ENCODE results near the gene VSTM2B.

Gene VSTM2B

DNA sequence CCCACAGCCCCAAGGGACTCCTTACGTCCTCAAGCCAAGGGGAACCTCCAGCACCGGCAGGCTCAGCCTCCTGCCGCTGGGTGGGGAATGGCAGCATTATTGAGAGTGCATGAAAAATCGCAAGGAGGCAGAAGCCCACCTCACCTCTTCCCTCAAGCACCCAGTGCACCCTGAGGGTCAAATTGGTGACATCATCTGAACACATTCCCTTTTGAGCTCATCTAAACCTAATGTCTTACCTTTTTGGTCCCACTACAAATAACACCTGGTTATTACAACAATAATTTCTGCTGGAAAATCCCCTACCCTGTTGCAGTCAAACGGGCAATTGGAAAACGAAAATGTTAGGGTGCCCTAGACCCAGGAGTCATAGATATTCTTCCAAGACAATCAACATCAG lies 68.1 kb downstream of the VSTM2B start:
- no peak for DNase-seq (ENCODE audit: low read depth)

- DNase-seq (ENCODE audit: low read depth) = no peak
These were observed 70.4 kb downstream of the VSTM2B start for GRCh38 chr19:29596080-29596727.

DNA sequence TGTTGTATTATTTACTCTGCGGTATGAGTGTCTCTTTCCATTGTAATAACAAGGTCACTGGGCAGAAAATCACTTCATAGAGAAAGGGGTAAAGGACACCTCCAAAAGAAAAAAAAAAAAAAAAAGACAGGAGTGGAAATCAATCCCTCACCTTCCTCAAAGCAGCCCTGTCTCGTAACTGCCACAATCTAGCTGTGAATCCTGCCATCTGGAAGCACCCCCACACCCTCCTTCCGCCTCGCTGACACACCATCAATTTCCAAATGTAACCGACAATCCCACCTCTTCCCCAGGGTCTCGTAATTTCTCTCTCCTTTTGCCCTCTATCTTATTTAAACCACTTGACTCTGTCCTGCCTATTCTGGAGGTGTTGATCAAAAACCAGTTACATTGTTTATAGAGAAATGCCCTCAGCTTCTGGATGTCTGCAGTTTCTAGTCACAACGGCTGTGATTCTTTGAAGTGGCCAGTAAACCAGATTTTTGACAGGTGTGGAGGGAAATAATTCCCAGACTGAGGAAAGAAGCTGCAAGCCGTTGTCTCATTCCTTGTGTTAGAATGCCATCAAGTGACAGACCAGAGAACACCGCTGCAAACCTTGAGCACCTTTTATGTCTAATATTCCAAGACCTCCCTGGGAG lies 71.2 kb downstream of the VSTM2B start:
- no peak for DNase-seq (ENCODE audit: low read depth)

DNA sequence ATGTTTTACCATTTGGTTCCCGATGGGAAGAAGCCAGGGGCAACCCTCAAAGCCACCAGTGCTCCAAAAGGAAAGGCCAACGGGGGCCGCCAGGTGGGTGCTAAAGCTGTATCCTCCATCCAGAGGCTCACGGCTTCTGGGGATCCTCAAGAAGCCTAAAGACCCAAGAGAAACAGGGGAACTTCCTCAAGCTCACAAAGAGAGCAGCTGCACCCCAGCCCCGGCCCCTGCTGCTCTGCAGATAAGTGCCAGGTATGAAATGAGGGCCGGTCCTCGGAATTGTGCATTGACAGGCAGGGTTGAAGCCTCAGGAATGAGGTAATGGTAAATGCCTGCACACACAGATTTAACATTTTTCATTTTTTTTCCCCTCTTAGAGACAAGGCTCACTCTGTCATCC lies 72.2 kb downstream of the VSTM2B start:
- DNase-seq (ENCODE audit: low read depth) = no peak

DNA sequence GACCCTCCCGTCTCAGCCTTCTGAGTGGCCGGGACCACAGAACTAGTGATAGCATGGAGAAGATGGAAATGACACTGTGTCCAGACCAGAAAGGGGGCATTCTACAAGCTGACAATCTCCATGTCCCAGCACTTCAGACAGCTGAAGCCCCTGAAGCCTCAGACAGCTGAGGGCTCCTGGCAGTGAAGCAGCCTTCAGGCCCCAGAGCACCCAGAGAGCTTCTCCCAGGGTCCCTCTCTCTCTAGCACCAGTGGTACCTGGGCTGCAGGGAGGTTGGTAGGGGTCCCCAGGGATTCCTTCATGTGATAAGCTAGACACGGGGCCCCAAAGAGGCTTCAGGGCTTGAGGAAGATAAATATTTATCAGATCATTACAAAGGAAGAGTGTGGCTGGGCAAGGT lies 72.7 kb downstream of the VSTM2B start:
- no peak for DNase-seq (ENCODE audit: low read depth)

DNA sequence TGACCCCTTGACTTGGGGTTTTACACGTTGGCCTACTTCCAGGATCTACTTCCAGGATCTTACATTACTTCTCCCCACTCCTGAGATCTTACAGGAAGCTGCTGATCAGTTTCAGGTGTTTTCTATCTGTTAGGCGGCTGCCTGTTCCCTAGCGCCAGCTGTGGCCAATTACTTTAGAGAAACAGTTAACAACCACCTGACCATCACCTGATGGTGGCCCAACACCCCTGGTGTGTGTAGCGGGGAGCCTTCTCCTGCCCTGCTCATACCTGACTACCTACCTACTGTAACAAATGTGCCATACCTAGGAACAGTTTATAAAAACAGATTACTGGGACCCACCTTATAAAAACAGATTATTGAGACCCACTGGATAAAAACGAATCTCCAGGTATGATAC lies 77.5 kb downstream of the VSTM2B start:
- no peak for DNase-seq (ENCODE audit: low read depth)

DNA sequence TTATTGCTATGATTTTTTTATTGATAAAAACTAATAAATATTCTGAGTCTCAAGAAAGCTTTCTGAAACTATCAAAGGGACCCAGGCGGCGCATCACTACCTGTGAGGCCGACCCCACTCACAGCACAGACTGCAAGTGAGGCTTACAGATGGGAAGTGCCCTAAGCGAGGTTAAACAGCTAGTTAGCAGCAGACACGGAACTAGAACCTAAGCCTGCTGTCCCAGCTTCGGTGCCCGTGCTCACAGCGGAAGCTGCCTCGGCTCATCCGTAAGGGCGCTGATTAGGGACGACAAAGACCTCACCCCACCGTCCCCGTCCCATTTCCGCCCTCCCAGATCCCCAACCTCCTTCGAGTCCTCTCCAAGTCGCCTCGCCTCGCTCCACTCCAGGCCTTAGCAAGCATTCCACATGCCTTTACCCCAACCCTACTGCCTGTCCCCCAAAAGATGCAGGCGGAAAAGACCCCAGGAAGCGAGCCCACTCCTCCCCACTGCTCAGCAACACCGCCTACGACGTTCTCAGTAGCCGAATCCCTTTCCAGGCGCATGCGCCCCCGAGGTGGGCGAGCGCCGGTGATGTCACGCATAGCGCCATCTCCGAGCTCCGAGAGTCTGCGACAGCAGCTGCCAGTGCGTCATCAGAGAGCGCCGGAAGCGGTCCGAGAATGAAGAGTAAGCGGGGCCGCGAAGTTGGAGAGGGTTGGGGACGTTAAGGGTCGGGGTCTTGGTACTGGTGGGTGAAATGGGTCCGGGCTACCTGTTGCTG lies 80.0 kb downstream of the VSTM2B start, which contains the start of gene POP4:
POP4 (plus strand) TSS at position 631 of the 767 bp plus-strand sequence; CDS start at position 667, 36 bp downstream.
- DNase-seq (ENCODE audit: low read depth) = peak; percentile 96

DNA sequence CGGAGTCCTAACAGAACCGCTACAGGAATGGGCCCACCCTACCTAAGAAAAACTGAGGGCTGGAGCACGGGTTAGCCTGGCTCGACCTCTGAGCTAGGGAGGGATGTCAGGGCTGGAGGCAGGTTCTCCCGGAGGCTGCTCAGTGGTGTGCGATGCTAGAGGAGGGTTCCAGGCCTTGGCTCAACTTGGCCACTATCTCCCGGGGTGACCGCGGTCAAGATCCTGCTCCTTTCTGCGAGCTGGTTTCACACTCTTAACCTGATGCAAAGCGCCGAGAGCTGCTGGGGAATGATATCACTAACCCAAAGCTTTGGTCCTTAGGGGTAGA lies 80.6 kb downstream of the VSTM2B start:
- DNase-seq (ENCODE audit: low read depth) = no peak

GRCh38 chr19:29609636-29610035 lies 83.8 kb downstream of the VSTM2B start:
- no peak for DNase-seq (ENCODE audit: low read depth)

DNA sequence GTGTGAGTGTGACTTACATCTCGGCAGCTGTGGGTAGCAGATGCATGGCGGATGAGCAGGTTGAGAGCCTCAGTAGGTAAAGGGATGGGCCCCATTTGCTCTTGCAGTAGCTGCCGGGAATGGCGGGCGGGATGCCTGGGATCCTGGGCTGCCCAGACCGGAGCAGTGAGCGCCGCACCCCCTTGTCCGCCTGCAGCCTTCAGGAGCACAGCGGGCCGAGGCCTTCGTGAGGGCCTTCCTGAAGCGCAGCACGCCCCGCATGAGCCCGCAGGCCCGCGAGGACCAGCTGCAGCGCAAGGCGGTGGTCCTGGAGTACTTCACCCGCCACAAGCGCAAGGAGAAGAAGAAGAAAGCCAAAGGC lies 84.4 kb downstream of the VSTM2B start:
- no peak for DNase-seq (ENCODE audit: low read depth)

GRCh38 chr19:29610574-29611271 lies 84.9 kb downstream of the VSTM2B start:
- DNase-seq (ENCODE audit: low read depth) = peak; percentile 75

- DNase-seq (ENCODE audit: low read depth) = no peak
These were observed 86.3 kb downstream of the VSTM2B start for GRCh38 chr19:29612121-29612520.

GRCh38 chr19:29612801-29613595 lies 87.2 kb downstream of the VSTM2B start:
- no peak for DNase-seq (ENCODE audit: low read depth)

DNA sequence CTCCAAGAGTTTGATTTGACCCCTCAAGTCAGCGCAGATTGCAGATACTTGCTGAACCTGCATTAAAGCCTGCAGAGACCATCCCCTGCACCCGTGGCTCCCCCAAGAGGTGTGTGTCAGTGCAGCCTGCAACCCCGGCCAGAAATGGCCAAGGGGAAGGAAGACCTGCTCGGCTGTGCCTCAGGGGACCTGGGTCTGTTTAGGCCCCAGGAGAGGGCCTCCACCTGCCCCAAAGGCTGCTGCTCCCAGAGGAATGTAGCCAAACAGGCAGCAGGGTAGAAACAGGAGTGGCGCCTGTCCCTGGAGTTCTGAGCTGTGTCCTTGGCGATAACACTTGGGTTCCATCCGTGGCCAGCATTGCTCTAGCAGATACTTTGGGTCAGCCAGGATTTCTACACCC lies 88.3 kb downstream of the VSTM2B start:
- DNase-seq (ENCODE audit: low read depth) = no peak

Data from activated T-cell treated with anti-CD3 and anti-CD28 coated beads for 48 hours (primary cell).